Chondrocyte (in vitro differentiated cells): Measurements from ENCODE around the gene CFAP57. TPM values are rescaled to one million over a fixed set of nuclear protein-coding genes. Genes with fewer than 3 reads are reported as not detected.

ENCODE experiments used
- DNase-seq: peaks from one replicate; pipeline ENCODE4 v3.0.0; 2021; ENCODE audit warnings: mixed read lengths, low spot score
- H3K27ac Mint-ChIP-seq: one replicate; pipeline ENCODE4 v1.8.0; 2021; ENCODE audit warnings: mild to moderate bottlenecking, moderate library complexity, mixed read lengths; ENCODE audit not compliant: unreplicated experiment
- H3K27me3 Mint-ChIP-seq: 2 replicates; pipeline ENCODE4 v1.8.0; 2021; ENCODE audit warnings: low read depth, mixed read lengths
- H3K36me3 Mint-ChIP-seq: 2 replicates; pipeline ENCODE4 v1.8.0; 2021; ENCODE audit warnings: low read depth, mixed read lengths
- H3K4me1 Mint-ChIP-seq: 2 replicates; pipeline ENCODE4 v1.8.0; 2021; ENCODE audit warnings: low read depth, mild to moderate bottlenecking, mixed read lengths
- H3K4me3 Mint-ChIP-seq: one replicate; pipeline ENCODE4 v1.8.0; 2021; ENCODE audit warnings: mild to moderate bottlenecking, moderate library complexity, mixed read lengths; ENCODE audit not compliant: unreplicated experiment
- H3K9me3 Mint-ChIP-seq: 2 replicates; pipeline ENCODE4 v1.8.0; 2021; ENCODE audit warnings: low read depth, mixed read lengths
- CTCF ChIP-seq: fragments of 200-600 bp; sonication (generic); IDR thresholded peaks from 2 replicates; pipeline ENCODE4 v1.5.0; 2021; ENCODE audit warnings: antibody characterized with exemption, mild to moderate bottlenecking, moderate library complexity
- total RNA-seq: library from RNA; stranded (reverse); gene quantifications from 3 replicates; pipeline ENCODE4 v1.2.1, GENCODE V29; 2021

The CFAP57 gene
- total RNA-seq, 1 donor from 2014 or later: 0.15 TPM

GRCh38 chr1:43288058-43288784, 116.1 kb downstream of the CFAP57 start:
- peak; percentile 26 for DNase-seq
- Mint-ChIP-seq H3K9me3 (no peaks in the 10 kb centered on the region), H3K27me3 (peaks cover 10% of the 10 kb centered on the region), H3K27ac (no peak overlapping the region), H3K4me1 (peaks cover 3% of the 10 kb centered on the region), H3K4me3 (no peak overlapping the region), H3K36me3 (no peaks in the 10 kb centered on the region)
- TF ChIP-seq CTCF: no peak

GRCh38 chr1:43288785-43289706, 116.9 kb downstream of the CFAP57 start:
- no peak overlapping the region for H3K4me3 Mint-ChIP-seq
- H3K9me3 Mint-ChIP-seq: no peaks in the 10 kb centered on the region
- no peak overlapping the region for H3K27ac Mint-ChIP-seq
- H3K27me3 Mint-ChIP-seq: peaks cover 10% of the 10 kb centered on the region
- TF ChIP-seq CTCF: no peak
- peak; percentile 43 for DNase-seq
- peaks cover 6% of the 10 kb centered on the region for H3K4me1 Mint-ChIP-seq
- H3K36me3 Mint-ChIP-seq: no peaks in the 10 kb centered on the region

GRCh38 chr1:43292216-43292615, 120.1 kb downstream of the CFAP57 start:
- Mint-ChIP-seq H3K4me1 (peaks cover 31% of the 10 kb centered on the region), H3K36me3 (no peaks in the 10 kb centered on the region), H3K4me3 (no peak overlapping the region), H3K27me3 (peaks cover 9% of the 10 kb centered on the region), H3K27ac (no peak overlapping the region), H3K9me3 (no peaks in the 10 kb centered on the region)
- no peak for DNase-seq
- TF ChIP-seq CTCF: no peak

- Mint-ChIP-seq H3K36me3 (no peaks in the 10 kb centered on the region), H3K27me3 (peaks cover 6% of the 10 kb centered on the region), H3K9me3 (no peaks in the 10 kb centered on the region), H3K27ac (no peak overlapping the region), H3K4me1 (peaks cover 31% of the 10 kb centered on the region), H3K4me3 (no peak overlapping the region)
- TF ChIP-seq CTCF: no peak
- no peak for DNase-seq
These were observed 120.5 kb downstream of the CFAP57 start for GRCh38 chr1:43292679-43293078.

- Mint-ChIP-seq H3K36me3 (no peaks in the 10 kb centered on the region), H3K4me1 (peaks cover 31% of the 10 kb centered on the region), H3K27ac (no peak overlapping the region), H3K27me3 (peaks cover 4% of the 10 kb centered on the region), H3K9me3 (no peaks in the 10 kb centered on the region), H3K4me3 (no peak overlapping the region)
- no peak for DNase-seq
- TF ChIP-seq CTCF: no peak
These were observed 121.0 kb downstream of the CFAP57 start for GRCh38 chr1:43293176-43293575.
